H9 (cell line): ENCODE data around the gene RBM19. TPM values are rescaled to one million over a fixed set of nuclear protein-coding genes. Genes with fewer than 3 reads are reported as not detected.

Source experiments
- DNase-seq: peaks from one replicate; pipeline ENCODE4 v3.0.0-alpha.2; 2017
- H2AFZ ChIP-seq: one replicate; pipeline ENCODE4 v1.6.1; 2013; ENCODE audit warnings: mild to moderate bottlenecking, low read length, control low read depth, moderate library complexity
- H2AK5ac ChIP-seq: 2 replicates; pipeline ENCODE4 v1.6.1; 2013; ENCODE audit warnings: low read length, control low read depth, mixed read lengths; ENCODE audit not compliant: insufficient read length
- H2BK120ac ChIP-seq: one replicate; pipeline ENCODE4 v1.6.1; 2013; ENCODE audit warnings: low read depth, mild to moderate bottlenecking, low read length, control low read depth, inconsistent platforms; ENCODE audit not compliant: poor library complexity, severe bottlenecking
- H2BK12ac ChIP-seq: 2 replicates; pipeline ENCODE4 v1.6.1; 2013; ENCODE audit warnings: low read length, control low read depth, mixed read lengths, low read depth; ENCODE audit not compliant: insufficient read length
- H2BK15ac ChIP-seq: 2 replicates; pipeline ENCODE4 v1.6.1; 2013; ENCODE audit warnings: low read depth, low read length, control low read depth
- H2BK20ac ChIP-seq: one replicate; pipeline ENCODE4 v1.6.1; 2013; ENCODE audit warnings: low read depth, mild to moderate bottlenecking, low read length, control low read depth, inconsistent platforms; ENCODE audit not compliant: poor library complexity, severe bottlenecking
- H2BK5ac ChIP-seq: 2 replicates; pipeline ENCODE4 v1.6.1; 2013; ENCODE audit warnings: low read length, control low read depth, mixed read lengths; ENCODE audit not compliant: insufficient read length
- H3K14ac ChIP-seq: 2 replicates; pipeline ENCODE4 v1.6.1; 2013; ENCODE audit warnings: low read length, control low read depth; ENCODE audit not compliant: insufficient read depth
- H3K18ac ChIP-seq: 2 replicates; pipeline ENCODE4 v1.6.1; 2013; ENCODE audit warnings: low read depth, mild to moderate bottlenecking, mixed read lengths, low read length, control low read depth; ENCODE audit not compliant: insufficient read length
- H3K23ac ChIP-seq: 2 replicates; pipeline ENCODE4 v1.6.1; 2013; ENCODE audit warnings: low read length, control low read depth, mixed read lengths, low read depth; ENCODE audit not compliant: insufficient read length
- H3K23me2 ChIP-seq: 2 replicates; pipeline ENCODE4 v1.6.1; 2013; ENCODE audit warnings: low read depth, mild to moderate bottlenecking, mixed read lengths, low read length, control low read depth; ENCODE audit not compliant: insufficient read length, poor library complexity, severe bottlenecking
- H3K27ac ChIP-seq: 2 replicates; pipeline ENCODE4 v1.5.1; 2013; ENCODE audit warnings: low read length, control low read depth, mixed read lengths, low read depth; ENCODE audit not compliant: insufficient read length
- H3K27me3 ChIP-seq: 2 replicates; pipeline ENCODE4 v1.6.1; 2013; ENCODE audit warnings: low read length, control low read depth, inconsistent platforms; ENCODE audit not compliant: insufficient read depth
- H3K4ac ChIP-seq: 2 replicates; pipeline ENCODE4 v1.6.1; 2013; ENCODE audit warnings: low read depth, mild to moderate bottlenecking, control low read depth, inconsistent platforms, low read length, moderate library complexity
- H3K4me1 ChIP-seq: 2 replicates; pipeline ENCODE4 v1.6.1; 2013; ENCODE audit warnings: low read length, control low read depth, inconsistent platforms; ENCODE audit not compliant: insufficient read depth
- H3K4me2 ChIP-seq: 2 replicates; pipeline ENCODE4 v1.6.1; 2013; ENCODE audit warnings: low read length, control low read depth, mixed read lengths; ENCODE audit not compliant: insufficient read length, insufficient read depth
- H3K56ac ChIP-seq: 2 replicates; pipeline ENCODE4 v1.6.1; 2013; ENCODE audit warnings: low read depth, mild to moderate bottlenecking, mixed read lengths, low read length, control low read depth; ENCODE audit not compliant: insufficient read length
- H3K79me1 ChIP-seq: 2 replicates; pipeline ENCODE4 v1.6.1; 2013; ENCODE audit warnings: low read depth, mild to moderate bottlenecking, moderate library complexity, low read length, control low read depth, inconsistent platforms; ENCODE audit not compliant: insufficient read depth, poor library complexity, severe bottlenecking
- H3K79me2 ChIP-seq: 2 replicates; pipeline ENCODE4 v1.6.1; 2013; ENCODE audit warnings: low read length, control low read depth, inconsistent platforms; ENCODE audit not compliant: insufficient read depth
- H3K9ac ChIP-seq: 2 replicates; pipeline ENCODE4 v1.6.1; 2013; ENCODE audit warnings: low read length, control low read depth, mixed read lengths; ENCODE audit not compliant: insufficient read length; ENCODE audit errors: extremely low read depth
- H3K9me3 ChIP-seq: one replicate; pipeline ENCODE4 v1.6.1; 2013; ENCODE audit warnings: low read depth, low read length, inconsistent platforms; ENCODE audit not compliant: control insufficient read depth
- H3T11ph ChIP-seq: one replicate; pipeline ENCODE4 v1.6.1; 2013; ENCODE audit warnings: mild to moderate bottlenecking, low read length, control low read depth, inconsistent platforms
- H4K20me1 ChIP-seq: one replicate; pipeline ENCODE4 v1.6.1; 2013; ENCODE audit not compliant: control insufficient read depth, insufficient read length, insufficient read depth
- H4K5ac ChIP-seq: 2 replicates; pipeline ENCODE4 v1.6.1; 2013; ENCODE audit warnings: low read depth, mild to moderate bottlenecking, mixed read lengths, low read length, control low read depth; ENCODE audit not compliant: insufficient read length
- H4K8ac ChIP-seq: replicated peaks from 2 replicates; pipeline ENCODE4 v1.6.1; 2013; ENCODE audit warnings: low read length, control low read depth, mixed read lengths, low read depth; ENCODE audit not compliant: insufficient read length
- H4K91ac ChIP-seq: 2 replicates; pipeline ENCODE4 v1.6.1; 2013; ENCODE audit warnings: low read depth, mild to moderate bottlenecking, moderate library complexity, mixed read lengths, low read length, control low read depth; ENCODE audit not compliant: insufficient read length
- H3K27ac Mint-ChIP-seq, 3 experiments: 2 replicates in 2 of 3; 3 replicates in 1 of 3; pipeline ENCODE4 v1.8.0; 2020 to 2021; ENCODE audit warnings: mixed read lengths in 3 of 3, mild to moderate bottlenecking in 1 of 3, moderate library complexity in 1 of 3
- H3K27me3 Mint-ChIP-seq: 2 replicates; pipeline ENCODE4 v1.8.0; 2021; ENCODE audit warnings: low read depth, mild to moderate bottlenecking, moderate library complexity, mixed read lengths
- H3K36me3 Mint-ChIP-seq, 3 experiments: 2 replicates in 2 of 3; 3 replicates in 1 of 3; pipeline ENCODE4 v1.8.0; 2020 to 2021; ENCODE audit warnings: low read depth in 3 of 3, mixed read lengths in 3 of 3; ENCODE audit not compliant: insufficient read depth in 1 of 3
- H3K4me1 Mint-ChIP-seq, 2 experiments: 2 replicates each; pipeline ENCODE4 v1.8.0; 2020; ENCODE audit warnings: mixed read lengths in 2 of 2
- H3K4me3 Mint-ChIP-seq, 2 experiments: 2 replicates in 1 of 2; 3 replicates in 1 of 2; pipeline ENCODE4 v1.8.0; 2020 to 2021; ENCODE audit warnings: mild to moderate bottlenecking in 2 of 2, mixed read lengths in 2 of 2, moderate library complexity in 1 of 2
- H3K9me3 Mint-ChIP-seq, 2 experiments: 2 replicates in 1 of 2; 3 replicates in 1 of 2; pipeline ENCODE4 v1.8.0; 2020; ENCODE audit warnings: mild to moderate bottlenecking in 2 of 2, mixed read lengths in 2 of 2, moderate library complexity in 1 of 2
- WGBS: extraction: QIAGEN DNeasy Blood & Tissue Kit; methylation state at CpG from one replicate; pipeline ENCODE4 v1.1.7; 2013; ENCODE audit warnings: missing lambda C conversion rate, low lambda C conversion rate, mixed read lengths; ENCODE audit not compliant: insufficient read length; ENCODE audit errors: extremely low coverage; 5-methylcytosine and 5-hydroxymethylcytosine counted together
- total RNA-seq: library from RNA; stranded (reverse); gene quantifications from 2 replicates; pipeline ENCODE4 v1.2.1, GENCODE V29; 2021
- TF ChIP-seq, protein P1 (sequence below): fragments of 200-600 bp; sonication (generic); conservative IDR thresholded peaks from 3 replicates; pipeline ENCODE4 v1.8.0; 2021; ENCODE audit warnings: antibody characterized with exemption, mild to moderate bottlenecking

Gene RBM19
- total RNA-seq, 1 experiment from 2014 or later: 32.2 TPM

GRCh38 chr12:113783811-113784210 is 182.3 kb downstream of the RBM19 start:
- Histone ChIP-seq H3K79me1 (no peaks in the 10 kb centered on the region), H2AFZ (no peak overlapping the region), H3K4me2 (no peak overlapping the region), H3T11ph (no peak overlapping the region), H3K23ac (no peak overlapping the region), H2AK5ac (no peak overlapping the region), H4K5ac (no peak overlapping the region), H3K4ac (no peak overlapping the region), H2BK12ac (no peak overlapping the region), H3K14ac (no peak overlapping the region), H4K8ac (no peak overlapping the region), H3K4me1 (no peaks in the 10 kb centered on the region), H3K9ac (no peak overlapping the region), H3K27ac (no peak overlapping the region), H2BK15ac (no peak overlapping the region), H3K56ac (no peak overlapping the region), H3K27me3 (no peaks in the 10 kb centered on the region), H4K20me1 (no peaks in the 10 kb centered on the region), H2BK120ac (no peak overlapping the region), H2BK5ac (no peak overlapping the region), H3K9me3 (no peaks in the 10 kb centered on the region), H3K18ac (no peak overlapping the region), H4K91ac (no peak overlapping the region), H3K79me2 (no peaks in the 10 kb centered on the region), H3K23me2 (no peaks in the 10 kb centered on the region), H2BK20ac (no peak overlapping the region)
- H3K36me3 Mint-ChIP-seq: peaks cover 0 to 13% (median 2%) of the 10 kb centered on the region in 3 experiments; a peak in 3 of 7 replicates
- H3K9me3 Mint-ChIP-seq: peaks cover 5 to 24% of the 10 kb centered on the region in 2 experiments; a peak in 4 of 5 replicates
- no CpG with 5 or more reads among the region's 5 CpGs for WGBS
- H3K27me3 Mint-ChIP-seq: peaks cover 28% of the 10 kb centered on the region
- H3K4me3 Mint-ChIP-seq: no peak overlapping the region
- no peak overlapping the region for H3K27ac Mint-ChIP-seq
- H3K4me1 Mint-ChIP-seq: peaks cover 13 to 30% of the 10 kb centered on the region in 2 experiments
- DNase-seq: no peak
- TF ChIP-seq, protein P1, sequence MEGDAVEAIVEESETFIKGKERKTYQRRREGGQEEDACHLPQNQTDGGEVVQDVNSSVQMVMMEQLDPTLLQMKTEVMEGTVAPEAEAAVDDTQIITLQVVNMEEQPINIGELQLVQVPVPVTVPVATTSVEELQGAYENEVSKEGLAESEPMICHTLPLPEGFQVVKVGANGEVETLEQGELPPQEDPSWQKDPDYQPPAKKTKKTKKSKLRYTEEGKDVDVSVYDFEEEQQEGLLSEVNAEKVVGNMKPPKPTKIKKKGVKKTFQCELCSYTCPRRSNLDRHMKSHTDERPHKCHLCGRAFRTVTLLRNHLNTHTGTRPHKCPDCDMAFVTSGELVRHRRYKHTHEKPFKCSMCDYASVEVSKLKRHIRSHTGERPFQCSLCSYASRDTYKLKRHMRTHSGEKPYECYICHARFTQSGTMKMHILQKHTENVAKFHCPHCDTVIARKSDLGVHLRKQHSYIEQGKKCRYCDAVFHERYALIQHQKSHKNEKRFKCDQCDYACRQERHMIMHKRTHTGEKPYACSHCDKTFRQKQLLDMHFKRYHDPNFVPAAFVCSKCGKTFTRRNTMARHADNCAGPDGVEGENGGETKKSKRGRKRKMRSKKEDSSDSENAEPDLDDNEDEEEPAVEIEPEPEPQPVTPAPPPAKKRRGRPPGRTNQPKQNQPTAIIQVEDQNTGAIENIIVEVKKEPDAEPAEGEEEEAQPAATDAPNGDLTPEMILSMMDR: no peak
